HepG2 (cell line): ENCODE data around the gene WDR48. TPM values are rescaled to one million over a fixed set of nuclear protein-coding genes. Genes with fewer than 3 reads are reported as not detected.

Experiments used
- CBX5 ChIP-seq: sonication (generic); formaldehyde crosslinking; IDR thresholded peaks from 2 replicates; pipeline ENCODE4 v1.4.0; 2020; ENCODE audit warnings: missing genetic modification reagents, borderline replicate concordance
- HNF4A ChIP-seq: sonication (generic); formaldehyde crosslinking; IDR thresholded peaks from 2 replicates; pipeline ENCODE4 v1.4.0; 2020; ENCODE audit warnings: missing genetic modification reagents
- HNRNPK ChIP-seq: fragments of 200-400 bp; formaldehyde crosslinking; IDR thresholded peaks from 2 replicates; pipeline ENCODE4 v1.6.1; 2018; ENCODE audit warnings: low read length, low read depth, moderate library complexity, mild to moderate bottlenecking; ENCODE audit not compliant: poor library complexity, severe bottlenecking
- ISX ChIP-seq: sonication (generic); formaldehyde crosslinking; conservative IDR thresholded peaks from 2 replicates; pipeline ENCODE4 v1.5.0; 2020; ENCODE audit warnings: missing genetic modification reagents
- KDM5A ChIP-seq: fragments of 200-600 bp; sonication (generic); IDR thresholded peaks from 2 replicates; pipeline ENCODE4 v1.7.0; 2018; ENCODE audit warnings: antibody characterized with exemption, mild to moderate bottlenecking, low read length, borderline replicate concordance
- MED1 ChIP-seq: sonication (generic); formaldehyde crosslinking; IDR thresholded peaks from 2 replicates; pipeline ENCODE4 v1.4.0; 2020; ENCODE audit warnings: missing genetic modification reagents
- NONO ChIP-seq, 2 experiments: fragments of 450-650 bp in 1 of 2; sonication (generic) in 1 of 2; formaldehyde crosslinking in 1 of 2; IDR thresholded peaks in 1 of 2; conservative IDR thresholded peaks in 1 of 2; 2 replicates each; pipeline versions ENCODE4 v1.6.1 to v1.8.0; 2017 to 2022; ENCODE audit warnings: mild to moderate bottlenecking in 1 of 2, missing genetic modification reagents in 1 of 2, moderate library complexity in 1 of 2
- PHF20 ChIP-seq: sonication (generic); formaldehyde crosslinking; IDR thresholded peaks from 2 replicates; pipeline ENCODE4 v1.5.0; 2020; ENCODE audit warnings: mild to moderate bottlenecking, missing genetic modification reagents
- PITX1 ChIP-seq: sonication (generic); formaldehyde crosslinking; IDR thresholded peaks from 2 replicates; pipeline ENCODE4 v1.5.1; 2020; ENCODE audit warnings: mild to moderate bottlenecking, missing genetic modification reagents
- RBM22 ChIP-seq: fragments of 200-400 bp; formaldehyde crosslinking; optimal IDR thresholded peaks from 2 replicates; pipeline ENCODE3; 2017; ENCODE audit warnings: mild to moderate bottlenecking, low read length, moderate library complexity
- RXRB ChIP-seq: IDR thresholded peaks from 2 replicates; pipeline ENCODE4 v1.6.1; 2016; ENCODE audit warnings: borderline replicate concordance, missing genetic modification reagents, missing compliant biosample characterization
- STAG1 ChIP-seq: sonication (generic); formaldehyde crosslinking; IDR thresholded peaks from 2 replicates; pipeline ENCODE4 v1.4.0; 2020; ENCODE audit warnings: missing genetic modification reagents
- TAF15 ChIP-seq: fragments of 200-400 bp; formaldehyde crosslinking; IDR thresholded peaks from one replicate; pipeline ENCODE4 v1.6.1; 2018; ENCODE audit warnings: mild to moderate bottlenecking, low read depth, low read length; ENCODE audit not compliant: poor library complexity, severe bottlenecking
- ZBTB44 ChIP-seq: sonication (generic); formaldehyde crosslinking; IDR thresholded peaks from 2 replicates; pipeline ENCODE4 v1.4.0; 2020; ENCODE audit warnings: missing genetic modification reagents
- ZNF451 ChIP-seq: sonication (generic); formaldehyde crosslinking; IDR thresholded peaks from 2 replicates; pipeline ENCODE4 v1.5.0; 2020; ENCODE audit warnings: mild to moderate bottlenecking, missing genetic modification reagents
- ZNF563 ChIP-seq: sonication (generic); formaldehyde crosslinking; IDR thresholded peaks from 2 replicates; pipeline ENCODE4 v1.8.0; 2022; ENCODE audit warnings: mild to moderate bottlenecking, moderate library complexity, missing genetic modification reagents
- ZNF652 ChIP-seq: IDR thresholded peaks from 2 replicates; pipeline ENCODE4 v1.6.1; 2016; ENCODE audit warnings: low read depth, borderline replicate concordance
- ZNF740 ChIP-seq: sonication (generic); formaldehyde crosslinking; IDR thresholded peaks from 2 replicates; pipeline ENCODE4 v1.4.0; 2020; ENCODE audit warnings: missing genetic modification reagents
- polyA plus RNA-seq, 8 experiments: library from polyadenylated mRNA; depleted of rRNA in 3 of 8; stranded (reverse) in 7 of 8; unstranded in 1 of 8; fragments of >200 nt; fragmentation: Illumina TruSeq in 4 of 8; extraction: Trizol in 4 of 8; gene quantifications; 2 replicates each; pipeline versions ENCODE4 v1.2.1 to v1.2.3, GENCODE V29; 2011 to 2016; ENCODE audit warnings: low read depth in 4 of 8, missing spikeins in 1 of 8, mixed read lengths in 1 of 8; ENCODE audit not compliant: insufficient read depth in 1 of 8
- total RNA-seq, 5 experiments: library from RNA; depleted of rRNA; stranded (reverse); fragments of >200 nt; fragmentation: Illumina TruSeq; extraction: Trizol; gene quantifications; 2 replicates each; pipeline ENCODE4 v1.2.3, GENCODE V29; 2016; ENCODE audit warnings: low read depth in 1 of 5
- TF ChIP-seq, protein P1 (sequence below): sonication (generic); formaldehyde crosslinking; IDR thresholded peaks from 2 replicates; pipeline ENCODE4 v1.8.1; 2023; ENCODE audit warnings: mild to moderate bottlenecking, moderate library complexity, missing genetic modification reagents
- TF ChIP-seq, protein P2 (sequence below): sonication (generic); formaldehyde crosslinking; conservative IDR thresholded peaks from 2 replicates; pipeline ENCODE4 v1.8.0; 2022; ENCODE audit warnings: mild to moderate bottlenecking, moderate library complexity, missing genetic modification reagents

WDR48 gene
- total and polyA plus RNA-seq, 2 of the 13 experiments (the other 11 are each of a cell fraction or from before 2014, with no cell fraction given) = 29.2 to 31.2 TPM

- TF ChIP-seq PITX1 (no peak), ZBTB44 (CRISPR knock-in tag) (no peak), HNF4A (CRISPR knock-in tag) (no peak), ZNF740 (CRISPR knock-in tag) (no peak), TAF15 (no peak), STAG1 (CRISPR knock-in tag) (no peak), HNRNPK (no peak), MED1 (CRISPR knock-in tag) (no peak), CBX5 (CRISPR knock-in tag) (no peak), ZNF451 (CRISPR knock-in tag) (no peak; the same call in 1 of the 2 replicates), ZNF563 (CRISPR knock-in tag) (no peak), RXRB (no peak), RBM22 (no peak), ISX (no peak), ZNF652 (CRISPR knock-in tag) (no peak), KDM5A (no peak), NONO (IDR thresholded peaks at IDR 0.05) (no peak), NONO (CRISPR knock-in tag; conservative IDR thresholded peaks at IDR 0.05) (peak; percentile 46; the same call in 1 of the 2 replicates), PHF20 (CRISPR knock-in tag) (0 out of 2 replicates have a peak, but pooled peaks have one; percentile 7)
- TF ChIP-seq, protein P1, sequence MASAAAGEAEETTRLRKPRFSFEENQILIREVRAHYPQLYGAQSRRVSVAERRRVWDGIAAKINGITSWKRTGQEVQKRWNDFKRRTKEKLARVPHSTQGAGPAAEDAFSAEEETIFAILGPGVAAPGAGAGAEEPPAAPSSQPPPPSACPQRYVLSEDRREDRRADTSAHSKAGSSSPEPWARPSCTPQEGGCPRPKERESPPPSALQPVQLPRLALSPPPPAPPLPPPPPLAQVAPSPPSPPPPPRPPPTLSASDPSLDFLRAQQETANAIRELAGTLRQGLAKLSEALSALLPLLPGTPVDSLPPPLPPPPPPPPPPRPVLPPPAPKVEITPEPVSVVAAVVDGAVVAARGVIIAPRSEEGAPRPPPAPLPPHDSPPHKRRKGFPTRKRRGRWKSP (CRISPR knock-in tag) = peak; percentile 40; the same call in 1 of the 2 replicates
- TF ChIP-seq, protein P2, sequence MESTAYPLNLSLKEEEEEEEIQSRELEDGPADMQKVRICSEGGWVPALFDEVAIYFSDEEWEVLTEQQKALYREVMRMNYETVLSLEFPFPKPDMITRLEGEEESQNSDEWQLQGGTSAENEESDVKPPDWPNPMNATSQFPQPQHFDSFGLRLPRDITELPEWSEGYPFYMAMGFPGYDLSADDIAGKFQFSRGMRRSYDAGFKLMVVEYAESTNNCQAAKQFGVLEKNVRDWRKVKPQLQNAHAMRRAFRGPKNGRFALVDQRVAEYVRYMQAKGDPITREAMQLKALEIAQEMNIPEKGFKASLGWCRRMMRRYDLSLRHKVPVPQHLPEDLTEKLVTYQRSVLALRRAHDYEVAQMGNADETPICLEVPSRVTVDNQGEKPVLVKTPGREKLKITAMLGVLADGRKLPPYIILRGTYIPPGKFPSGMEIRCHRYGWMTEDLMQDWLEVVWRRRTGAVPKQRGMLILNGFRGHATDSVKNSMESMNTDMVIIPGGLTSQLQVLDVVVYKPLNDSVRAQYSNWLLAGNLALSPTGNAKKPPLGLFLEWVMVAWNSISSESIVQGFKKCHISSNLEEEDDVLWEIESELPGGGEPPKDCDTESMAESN = 0 out of 2 replicates have a peak, but pooled peaks have one; percentile 26
Observed at GRCh38 chr3:39106851-39107387, 55.1 kb downstream of the WDR48 start (continued).
